OCI-M2 (cell line): ENCODE data around the gene SRC.
"Not testable (repeated sequence)": the region's sequence is repeated elsewhere in the genome, so short reads cannot be mapped to it uniquely, and the experiment has no call there.

Experiments
- DNase-seq: peaks from one replicate; lab custom pipeline; 2025; ENCODE audit not compliant: unreplicated experiment; lab: John Stamatoyannopoulos, UW

SRC gene

DNA sequence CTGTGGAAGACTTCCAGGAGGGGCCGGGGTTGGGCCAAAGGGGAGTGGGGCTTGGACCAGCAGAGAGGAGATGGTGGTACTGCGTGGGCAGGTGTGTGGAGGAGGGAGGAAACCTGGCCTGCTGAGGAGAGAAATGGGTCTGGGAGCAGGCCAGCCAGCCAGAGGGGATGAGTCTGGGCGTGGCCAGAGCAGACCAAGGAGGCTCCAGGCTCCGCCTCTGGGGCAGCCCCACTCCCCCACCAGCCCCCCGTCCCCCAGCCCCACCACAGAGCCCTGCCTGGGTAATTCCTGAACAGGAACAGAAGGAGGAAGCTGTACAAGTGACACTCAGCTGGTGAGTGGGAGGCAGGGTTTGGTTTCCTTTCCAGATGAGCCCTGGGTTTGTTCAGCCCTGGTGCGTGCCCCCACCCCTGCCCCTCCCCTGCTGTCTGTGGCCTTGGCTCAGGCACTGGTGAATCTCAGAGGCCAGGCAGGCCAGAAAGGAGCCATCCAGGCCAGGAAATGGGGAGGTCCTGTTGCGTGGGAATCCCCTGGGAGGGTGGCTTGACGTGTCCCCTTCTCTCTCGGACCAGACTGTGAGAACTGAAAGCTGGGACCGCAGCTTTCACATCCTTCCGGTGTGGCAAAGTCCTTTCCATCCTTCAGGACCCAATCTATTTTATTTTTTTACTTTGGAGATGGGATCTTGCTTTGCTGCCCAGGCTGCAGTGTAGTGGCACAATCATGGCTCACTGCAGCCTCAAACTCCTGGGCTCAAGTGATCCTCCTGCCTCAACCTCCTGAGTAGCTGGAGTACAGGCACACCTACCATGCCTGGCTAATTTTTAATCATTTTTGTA is 9.4 kb upstream of the SRC start:
- DNase-seq, result peak; percentile 54

GRCh38 chr20:37337208-37337991 is 8.5 kb upstream of the SRC start:
- no peak for DNase-seq

GRCh38 chr20:37338380-37338779 is 7.6 kb upstream of the SRC start:
- not testable (repeated sequence) for DNase-seq

- no peak for DNase-seq
Observed at GRCh38 chr20:37339208-37339607, 6.7 kb upstream of the SRC start.

DNA sequence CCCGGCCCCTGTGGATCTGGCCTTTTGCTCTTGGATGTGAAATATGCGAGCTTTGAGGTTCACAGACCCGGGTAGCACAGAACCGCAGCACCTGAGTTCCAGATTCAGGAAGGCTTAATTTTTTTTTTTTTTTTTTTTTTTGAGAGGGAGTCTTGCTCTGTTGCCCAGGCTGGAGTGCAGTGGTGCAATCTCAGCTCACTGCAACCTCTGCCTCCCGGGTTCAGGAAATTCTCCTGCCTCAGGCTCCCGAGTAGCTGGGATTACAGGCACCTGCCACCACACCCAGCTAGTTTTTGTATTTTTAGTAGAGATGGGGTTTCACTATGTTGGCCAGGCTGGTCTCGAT is 6.2 kb upstream of the SRC start:
- not testable (repeated sequence) for DNase-seq

DNA sequence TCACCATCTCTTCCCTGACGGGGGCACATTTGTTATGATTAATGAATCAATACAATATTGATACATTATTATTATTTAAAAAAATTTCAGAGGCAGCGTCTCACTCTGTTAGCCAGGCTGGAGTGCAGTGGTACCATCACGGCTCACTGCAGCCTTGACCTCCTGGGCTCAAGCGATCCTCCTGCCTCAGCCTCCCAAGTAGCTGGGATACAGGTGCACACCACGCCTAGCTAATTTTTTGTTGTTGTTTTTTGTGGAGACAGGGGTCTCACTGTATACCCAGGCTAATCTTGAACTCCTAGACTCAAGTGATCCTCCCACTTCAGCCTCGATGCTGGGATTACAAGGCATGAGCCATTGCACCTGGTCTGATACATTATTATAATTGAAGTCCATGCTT is 4.9 kb upstream of the SRC start:
- DNase-seq, result no peak

DNA sequence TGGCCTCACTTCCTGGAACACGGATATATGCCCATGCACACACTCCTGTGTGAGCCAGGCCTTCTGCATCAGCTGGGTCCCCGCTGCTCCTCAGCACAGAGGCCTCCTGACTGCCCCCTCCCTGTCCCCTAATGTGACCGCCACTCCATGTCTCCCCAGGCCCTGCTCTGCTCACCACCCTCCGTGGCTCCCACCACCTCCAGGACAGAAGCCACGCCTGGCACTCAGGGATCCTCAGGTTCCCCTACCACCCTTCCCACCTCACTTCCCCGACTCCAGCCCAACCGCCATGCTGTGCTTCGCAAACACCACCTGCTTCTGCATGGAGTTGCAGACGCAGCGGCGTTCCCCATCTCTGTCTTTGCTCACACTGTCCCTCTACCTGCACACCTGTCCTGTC is 4.3 kb upstream of the SRC start:
- DNase-seq, result no peak

DNA sequence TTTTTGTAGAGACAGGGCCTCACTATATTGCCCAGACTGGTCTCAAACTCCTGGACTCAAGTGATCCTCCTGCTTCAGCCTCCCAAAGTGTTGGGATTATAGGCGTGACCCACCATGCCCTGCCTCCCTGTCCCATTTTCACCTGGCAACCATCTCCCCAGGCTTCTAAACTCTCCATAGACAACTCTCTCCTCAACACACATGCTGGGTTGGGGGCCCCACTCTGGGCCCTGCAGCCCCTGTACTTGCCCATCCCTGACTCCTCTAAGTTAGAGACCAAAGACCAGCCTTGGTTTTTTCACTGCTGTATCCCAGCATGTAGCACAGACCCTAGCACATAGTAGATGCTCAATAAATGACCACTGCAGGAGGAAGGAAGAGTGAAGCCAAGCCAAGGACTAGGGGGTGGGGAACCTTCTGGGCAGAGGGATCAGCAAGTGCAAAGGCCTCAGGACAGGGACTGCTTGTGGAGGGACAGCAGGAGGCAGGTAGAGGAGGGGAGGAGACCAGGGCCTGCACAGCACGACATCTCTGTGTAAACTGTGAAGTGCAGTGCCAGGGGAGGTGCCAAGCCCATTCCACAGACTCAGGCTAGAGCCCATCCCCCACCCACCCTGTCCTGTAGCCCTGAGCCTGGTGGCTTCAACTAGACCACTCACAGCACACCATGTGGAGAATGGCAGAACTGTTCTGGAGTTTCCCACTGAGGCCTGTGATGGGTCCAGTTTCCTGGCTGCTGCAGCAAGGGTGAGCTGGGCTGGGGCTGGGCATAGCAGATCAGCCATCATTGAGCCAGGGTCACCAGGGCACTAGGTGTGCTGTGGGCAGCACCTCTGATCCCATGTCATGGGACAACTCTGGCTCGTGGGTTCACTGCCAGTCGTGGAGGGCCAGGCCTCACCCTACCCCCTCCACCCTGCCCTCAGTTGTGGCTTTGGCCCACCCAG is 3.4 kb upstream of the SRC start:
- no peak for DNase-seq

- DNase-seq, result no peak
Observed at GRCh38 chr20:37343212-37343993, 2.5 kb upstream of the SRC start.

GRCh38 chr20:37343994-37344355 is 2.0 kb upstream of the SRC start:
- DNase-seq, result no peak

GRCh38 chr20:37344506-37345338 is 1.2 kb upstream of the SRC start:
- DNase-seq, result no peak

DNA sequence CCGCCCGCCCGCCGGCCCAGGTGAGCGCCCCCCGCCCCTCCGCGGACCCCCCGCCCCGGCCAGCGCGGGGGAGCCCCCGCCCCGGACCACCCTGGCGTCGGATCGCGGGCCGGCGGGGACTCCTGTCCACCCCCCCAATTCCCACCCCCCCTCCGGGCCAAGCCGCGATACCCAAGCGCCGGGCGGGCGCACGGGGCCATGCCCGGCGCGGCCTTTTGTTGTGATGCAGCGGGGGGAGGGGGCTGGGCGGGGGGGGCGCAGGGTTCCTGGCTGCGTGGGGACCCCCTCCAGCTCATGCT is 245 bp downstream of the SRC start:
- DNase-seq, result no peak

- no peak for DNase-seq
Observed at GRCh38 chr20:37346535-37347346, 801 bp downstream of the SRC start.

GRCh38 chr20:37347347-37347823 is 1.4 kb downstream of the SRC start:
- DNase-seq, result no peak

DNA sequence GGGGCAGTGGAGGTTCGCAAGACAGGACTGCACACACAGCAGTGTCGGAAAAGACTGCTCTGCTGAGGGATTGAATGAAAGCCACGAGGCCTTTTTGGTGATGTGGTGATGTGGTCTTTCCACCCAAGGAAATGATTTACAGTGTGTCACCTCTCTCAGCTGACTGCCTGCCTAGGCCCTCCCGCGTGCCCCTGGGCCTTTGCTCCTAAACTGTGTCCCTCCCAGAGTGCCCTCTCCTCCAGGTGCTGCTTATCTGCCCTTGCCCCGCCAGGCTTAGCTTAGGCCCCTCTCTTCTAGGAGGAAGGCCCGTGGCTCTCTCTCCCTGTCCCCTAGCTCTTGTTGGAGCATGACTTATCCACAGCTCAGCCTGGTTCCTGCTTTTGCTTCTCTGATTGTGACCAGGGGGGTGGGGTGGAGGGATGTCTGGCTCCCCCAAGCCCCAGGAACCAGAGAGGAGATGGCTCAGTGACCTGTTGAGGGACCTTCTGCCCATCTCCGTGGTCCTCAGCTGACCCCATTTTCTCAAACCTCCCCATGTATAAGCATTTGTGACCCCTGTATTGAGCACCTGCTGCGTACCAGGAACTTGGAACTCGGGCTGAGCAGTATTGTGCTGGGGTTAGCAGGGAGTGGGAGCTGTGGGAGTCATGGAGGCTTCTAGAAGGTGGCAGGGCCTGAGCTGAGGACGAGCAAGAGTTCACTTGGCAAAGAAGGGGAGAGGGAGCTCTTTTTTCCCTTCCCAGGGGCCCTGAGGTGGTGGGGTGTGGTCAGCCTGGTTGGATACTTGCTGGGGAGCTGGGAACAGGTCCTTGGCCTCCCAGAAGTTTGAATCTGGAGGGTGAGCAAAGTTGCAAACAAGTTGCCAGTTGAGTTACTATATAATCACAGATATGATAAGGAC is 2.2 kb downstream of the SRC start:
- no peak for DNase-seq

DNA sequence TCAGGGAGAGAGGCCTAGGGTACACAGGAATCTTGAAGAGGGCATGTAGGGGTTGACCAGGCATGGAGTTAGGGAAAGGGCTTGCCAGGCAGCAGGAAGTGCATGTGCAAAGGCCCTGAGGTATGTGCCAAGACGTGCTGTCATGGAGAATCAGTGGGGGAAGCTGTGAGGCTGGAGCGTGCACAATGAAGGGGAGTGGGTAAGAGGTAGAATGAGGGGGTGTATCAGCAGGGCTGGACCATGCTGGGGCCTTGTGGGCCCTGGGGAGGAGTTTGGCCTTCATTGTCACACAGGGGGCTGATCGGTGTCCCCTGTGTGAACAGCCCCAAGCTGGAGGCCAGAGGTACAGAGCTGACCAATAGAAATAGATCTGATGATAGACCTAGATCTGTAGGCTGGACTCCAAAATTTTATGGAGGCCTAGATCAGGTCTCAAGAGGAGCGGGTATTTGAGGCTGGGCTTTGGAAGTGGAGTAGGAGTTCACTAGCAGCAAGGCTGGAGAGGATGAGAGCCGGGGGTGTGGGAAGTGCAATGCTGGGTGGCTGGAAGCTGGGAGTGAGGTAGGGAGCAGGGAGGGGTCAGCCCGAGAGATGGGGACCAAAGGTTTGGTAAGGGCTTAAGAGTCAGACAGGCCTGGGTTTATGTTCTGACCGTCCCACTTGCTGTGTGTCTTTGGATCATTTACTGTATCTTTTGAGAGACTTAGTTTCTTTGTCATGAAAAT is 3.0 kb downstream of the SRC start:
- DNase-seq, result no peak
